Fibroblast of lung (primary cell): ENCODE measurements around the gene AMOTL1.

Source experiments
- EZH2 ChIP-seq: IDR thresholded peaks from 2 replicates; pipeline ENCODE4 v1.5.1; 2012; ENCODE audit warnings: low read length, control low read depth, mild to moderate bottlenecking; ENCODE audit errors: missing control alignments
- TF ChIP-seq, protein P1 (sequence below), 2 donors: IDR thresholded peaks in 1 of 2; conservative IDR thresholded peaks in 1 of 2; 1 replicate in 1 of 2; 2 replicates in 1 of 2; pipeline ENCODE4 v1.5.1; 2011 to 2012; ENCODE audit warnings: low read length in 2 of 2, control low read depth in 1 of 2, inconsistent platforms in 1 of 2, low read depth in 1 of 2, mild to moderate bottlenecking in 1 of 2

DNA sequence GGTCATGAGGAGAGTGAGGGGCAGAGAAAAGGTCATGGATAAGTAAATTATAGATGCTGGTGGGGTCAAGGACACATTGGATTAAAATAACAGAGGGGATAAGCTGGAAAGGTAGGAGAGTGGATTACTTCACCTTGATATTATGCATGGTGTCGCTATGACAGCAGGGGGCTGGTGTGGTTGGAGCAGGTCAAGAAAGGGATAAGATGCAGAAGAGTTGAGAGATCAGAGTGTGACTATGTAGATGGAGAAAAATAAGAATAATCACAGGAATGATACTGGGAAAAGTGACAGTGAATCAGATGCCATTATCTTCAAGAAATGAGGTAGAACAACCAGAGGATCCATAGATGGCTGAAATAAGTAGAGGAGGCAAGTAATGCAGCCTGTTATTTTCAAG lies 29.4 kb upstream of the AMOTL1 start:
- TF ChIP-seq, protein P1, sequence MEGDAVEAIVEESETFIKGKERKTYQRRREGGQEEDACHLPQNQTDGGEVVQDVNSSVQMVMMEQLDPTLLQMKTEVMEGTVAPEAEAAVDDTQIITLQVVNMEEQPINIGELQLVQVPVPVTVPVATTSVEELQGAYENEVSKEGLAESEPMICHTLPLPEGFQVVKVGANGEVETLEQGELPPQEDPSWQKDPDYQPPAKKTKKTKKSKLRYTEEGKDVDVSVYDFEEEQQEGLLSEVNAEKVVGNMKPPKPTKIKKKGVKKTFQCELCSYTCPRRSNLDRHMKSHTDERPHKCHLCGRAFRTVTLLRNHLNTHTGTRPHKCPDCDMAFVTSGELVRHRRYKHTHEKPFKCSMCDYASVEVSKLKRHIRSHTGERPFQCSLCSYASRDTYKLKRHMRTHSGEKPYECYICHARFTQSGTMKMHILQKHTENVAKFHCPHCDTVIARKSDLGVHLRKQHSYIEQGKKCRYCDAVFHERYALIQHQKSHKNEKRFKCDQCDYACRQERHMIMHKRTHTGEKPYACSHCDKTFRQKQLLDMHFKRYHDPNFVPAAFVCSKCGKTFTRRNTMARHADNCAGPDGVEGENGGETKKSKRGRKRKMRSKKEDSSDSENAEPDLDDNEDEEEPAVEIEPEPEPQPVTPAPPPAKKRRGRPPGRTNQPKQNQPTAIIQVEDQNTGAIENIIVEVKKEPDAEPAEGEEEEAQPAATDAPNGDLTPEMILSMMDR (conservative IDR thresholded peaks at IDR 0.05 in 1 of 2, IDR thresholded peaks at IDR 0.05 in 1 of 2; ENCODE audit: low read depth in 1 of 2, low read length in 2 of 2) = no peak
- no peak for TF ChIP-seq EZH2
